Breast epithelium (tissue), 4 donors: ENCODE results near the gene LRIG2. TPM values are rescaled to one million over a fixed set of nuclear protein-coding genes. Genes with fewer than 3 reads are reported as not detected.

Source experiments
- DNase-seq, 2 donors: peaks; one replicate each; pipeline ENCODE4 v3.0.0-alpha.2; 2019; ENCODE audit warnings: low spot score in 2 of 2
- H3K27ac ChIP-seq, 2 donors: fragments of 200-600 bp; sonication (generic) in 1 of 2; one replicate each; pipeline ENCODE4 v1.5.1; 2016 to 2019; ENCODE audit warnings: mild to moderate bottlenecking in 1 of 2
- H3K27me3 ChIP-seq, 2 donors: fragments of 200-600 bp; sonication (generic) in 1 of 2; one replicate each; pipeline versions ENCODE4 v1.5.1 to v1.6.0; 2017 to 2019; ENCODE audit warnings: control low read depth in 1 of 2, mild to moderate bottlenecking in 1 of 2
- H3K36me3 ChIP-seq: fragments of 200-600 bp; one replicate; pipeline ENCODE4 v1.5.1; 2019
- H3K4me1 ChIP-seq, 2 donors: fragments of 200-600 bp; sonication (generic); one replicate each; pipeline ENCODE4 v1.5.1; 2016 to 2019; ENCODE audit warnings: control low read depth in 1 of 2
- H3K4me3 ChIP-seq, 3 donors: fragments of 200-600 bp; sonication (generic); 1 replicate in 2 of 3; 2 replicates in 1 of 3; pipeline ENCODE4 v1.5.1; 2016 to 2019; ENCODE audit warnings: mild to moderate bottlenecking in 3 of 3, moderate library complexity in 2 of 3
- H3K9me3 ChIP-seq, 2 donors: fragments of 200-600 bp; sonication (generic) in 1 of 2; one replicate each; pipeline ENCODE4 v1.5.1; 2016 to 2019; ENCODE audit warnings: control low read depth in 1 of 2
- CTCF ChIP-seq, 3 donors: fragments of 450-650 bp; IDR thresholded peaks; one replicate each; pipeline ENCODE4 v1.5.1; 2016 to 2017; ENCODE audit warnings: antibody characterized with exemption in 3 of 3, mild to moderate bottlenecking in 3 of 3, moderate library complexity in 3 of 3
- POLR2A ChIP-seq: fragments of 450-650 bp; IDR thresholded peaks from one replicate; pipeline ENCODE4 v1.6.1; 2016; ENCODE audit warnings: antibody characterized with exemption, mild to moderate bottlenecking, moderate library complexity
- POLR2AphosphoS5 ChIP-seq, 3 donors: sonication (generic); formaldehyde crosslinking; IDR thresholded peaks; one replicate each; pipeline ENCODE4 v1.6.1; 2017; ENCODE audit warnings: antibody characterized with exemption in 3 of 3
- intact Hi-C: fragments of 100-400 bp; cut with DNase I; formaldehyde crosslinking; loops from one replicate; pipeline ENCODE4 v1.15.1; 2023; ENCODE audit warnings: low total_unique reads
- total RNA-seq, 3 donors: library from RNA; depleted of rRNA; stranded (reverse); fragments of >200 nt; gene quantifications; one replicate each; pipeline ENCODE4 v1.1.0, GENCODE V29; 2016

Gene LRIG2
- total RNA-seq, 3 donors from 2014 or later: 20.0 to 39.8 (median 24.3) TPM

GRCh38 chr1:113031171-113031933, 41.6 kb upstream of the LRIG2 start:
- Histone ChIP-seq H3K4me3 (no peak overlapping the region), H3K27ac (no peak overlapping the region), H3K36me3 (no peaks in the 10 kb centered on the region), H3K27me3 (no peaks in the 10 kb centered on the region), H3K9me3 (no peaks in the 10 kb centered on the region), H3K4me1 (no peaks in the 10 kb centered on the region)
- no peak for DNase-seq
- TF ChIP-seq CTCF (IDR thresholded peaks at IDR 0.05): no peak
- no peak for TF ChIP-seq POLR2AphosphoS5 (IDR thresholded peaks at IDR 0.05)
- no peak for TF ChIP-seq POLR2A
- intact Hi-C loops: no loop called here

- no peaks in the 10 kb centered on the region for H3K4me1 ChIP-seq
- intact Hi-C loops: no loop called here
- H3K27ac ChIP-seq: no peak overlapping the region
- H3K27me3 ChIP-seq: no peaks in the 10 kb centered on the region
- DNase-seq: no peak
- H3K9me3 ChIP-seq: no peaks in the 10 kb centered on the region
- TF ChIP-seq CTCF (IDR thresholded peaks at IDR 0.05) (no peak), POLR2A (no peak), POLR2AphosphoS5 (IDR thresholded peaks at IDR 0.05) (no peak)
- no peak overlapping the region for H3K4me3 ChIP-seq
- no peaks in the 10 kb centered on the region for H3K36me3 ChIP-seq
Observed at GRCh38 chr1:113035086-113035485, 37.9 kb upstream of the LRIG2 start.

GRCh38 chr1:113036639-113037321, 36.2 kb upstream of the LRIG2 start:
- DNase-seq: no peak
- intact Hi-C loops: no loop called here
- Histone ChIP-seq H3K4me1 (no peaks in the 10 kb centered on the region), H3K4me3 (no peak overlapping the region), H3K9me3 (no peaks in the 10 kb centered on the region), H3K36me3 (no peaks in the 10 kb centered on the region), H3K27ac (no peak overlapping the region), H3K27me3 (no peaks in the 10 kb centered on the region)
- TF ChIP-seq POLR2AphosphoS5 (IDR thresholded peaks at IDR 0.05) (no peak), POLR2A (no peak), CTCF (IDR thresholded peaks at IDR 0.05) (no peak)

GRCh38 chr1:113040041-113040440, 33.0 kb upstream of the LRIG2 start:
- Histone ChIP-seq H3K27ac (no peak overlapping the region), H3K9me3 (no peaks in the 10 kb centered on the region), H3K4me3 (no peak overlapping the region), H3K36me3 (no peaks in the 10 kb centered on the region), H3K4me1 (peaks cover 0 to 3% of the 10 kb centered on the region in 2 donors), H3K27me3 (no peaks in the 10 kb centered on the region)
- TF ChIP-seq POLR2AphosphoS5 (IDR thresholded peaks at IDR 0.05): no peak
- TF ChIP-seq CTCF (IDR thresholded peaks at IDR 0.05): no peak
- TF ChIP-seq POLR2A: no peak
- intact Hi-C loops: no loop called here
- no peak for DNase-seq

- no peak overlapping the region for H3K4me3 ChIP-seq
- no peaks in the 10 kb centered on the region for H3K36me3 ChIP-seq
- H3K9me3 ChIP-seq: no peaks in the 10 kb centered on the region
- no peak overlapping the region for H3K27ac ChIP-seq
- H3K27me3 ChIP-seq: no peaks in the 10 kb centered on the region
- peaks cover 0 to 3% of the 10 kb centered on the region in 2 donors for H3K4me1 ChIP-seq
- no peak for DNase-seq
- intact Hi-C loops: no loop called here
- TF ChIP-seq CTCF (IDR thresholded peaks at IDR 0.05) (no peak), POLR2A (no peak), POLR2AphosphoS5 (IDR thresholded peaks at IDR 0.05) (no peak)
Observed at GRCh38 chr1:113040718-113041412, 32.1 kb upstream of the LRIG2 start.
